PC-9 (cell line): ENCODE measurements around the gene WWC2. TPM values are rescaled to one million over a fixed set of nuclear protein-coding genes. Genes with fewer than 3 reads are reported as not detected.
"Not testable (repeated sequence)": the region's sequence is repeated elsewhere in the genome, so short reads cannot be mapped to it uniquely, and the experiment has no call there.

Source experiments
- BruUV-seq: library from RNA; stranded (reverse); fragments of 400-500 nt; replicated peaks from 2 replicates; lab custom pipeline; 2021; lab: Mats Ljungman, UMichigan
- CTCF ChIA-PET: fragments of 300-600 bp; sonication (Branson Sonifier 250); formaldehyde crosslinking; loops from one replicate; lab custom pipeline; 2022; ENCODE audit warnings: antibody characterized with exemption; lab: Charles Lee
- POLR2A ChIA-PET: fragments of 300-600 bp; sonication (Branson Sonifier 250); formaldehyde crosslinking; loops from one replicate; lab custom pipeline; 2022; ENCODE audit warnings: antibody characterized with exemption; ENCODE audit not compliant: unreplicated experiment; lab: Charles Lee
- DNase-seq, 2 experiments: peaks; one replicate each; pipeline versions ENCODE4 v3.0.0 to v3.0.0-alpha.2; 2015 to 2022; ENCODE audit warnings: mixed read lengths in 1 of 2
- H2AFZ ChIP-seq: fragments of 200-600 bp; sonication (generic); 2 replicates; pipeline ENCODE4 v1.8.1; 2017; ENCODE audit warnings: antibody characterized with exemption
- H3F3A ChIP-seq: fragments of 200-600 bp; sonication (generic); 2 replicates; pipeline ENCODE4 v1.8.1; 2017; ENCODE audit warnings: antibody characterized with exemption, mild to moderate bottlenecking, low read depth; ENCODE audit not compliant: insufficient read depth
- H3K27ac ChIP-seq: fragments of 200-600 bp; sonication (generic); 2 replicates; pipeline ENCODE4 v1.6.1; 2016; ENCODE audit warnings: mixed run types
- H3K27me3 ChIP-seq: fragments of 200-600 bp; sonication (generic); 2 replicates; pipeline ENCODE4 v1.6.1; 2016; ENCODE audit warnings: low read depth, mixed run types; ENCODE audit not compliant: insufficient read depth
- H3K36me3 ChIP-seq: fragments of 200-600 bp; sonication (generic); 2 replicates; pipeline ENCODE4 v1.6.1; 2016; ENCODE audit warnings: low read depth, mixed run types
- H3K4me1 ChIP-seq: fragments of 200-600 bp; sonication (generic); replicated peaks from 2 replicates; pipeline ENCODE4 v1.6.1; 2016; ENCODE audit warnings: mixed run types; ENCODE audit not compliant: insufficient read depth
- H3K4me2 ChIP-seq: fragments of 200-600 bp; sonication (generic); 2 replicates; pipeline ENCODE4 v1.6.1; 2017; ENCODE audit warnings: mixed run types
- H3K4me3 ChIP-seq: fragments of 200-600 bp; sonication (generic); 2 replicates; pipeline ENCODE4 v1.6.1; 2016; ENCODE audit warnings: mixed run types
- H3K79me2 ChIP-seq: fragments of 200-600 bp; sonication (generic); 2 replicates; pipeline ENCODE4 v1.6.1; 2017; ENCODE audit warnings: low read depth, mixed run types
- H3K9me2 ChIP-seq: fragments of 200-600 bp; sonication (generic); 2 replicates; pipeline ENCODE4 v1.8.1; 2017; ENCODE audit warnings: mild to moderate bottlenecking; ENCODE audit not compliant: insufficient read depth
- H3K9me3 ChIP-seq: fragments of 200-600 bp; sonication (generic); 2 replicates; pipeline ENCODE4 v1.8.1; 2016; ENCODE audit warnings: low read depth; ENCODE audit not compliant: insufficient read depth
- H4K20me1 ChIP-seq: fragments of 200-600 bp; sonication (generic); 2 replicates; pipeline ENCODE4 v1.8.1; 2017; ENCODE audit not compliant: insufficient read depth
- CTCF ChIP-seq: fragments of 200-600 bp; sonication (generic); conservative IDR thresholded peaks from 2 replicates; pipeline ENCODE4 v1.6.1; 2017; ENCODE audit warnings: mixed run types, antibody characterized with exemption, mild to moderate bottlenecking, moderate library complexity
- EZH2 ChIP-seq: fragments of 200-600 bp; sonication (generic); IDR thresholded peaks from 2 replicates; pipeline ENCODE4 v1.8.0; 2017; ENCODE audit warnings: antibody characterized with exemption, low read depth
- intact Hi-C: fragments of 100-400 bp; cut with micrococcal nuclease; formaldehyde crosslinking; loops from one replicate; pipeline ENCODE4 v1.10.0; 2022; ENCODE audit not compliant: unreplicated experiment
- total RNA-seq: library from RNA; stranded (reverse); gene quantifications from 2 replicates; pipeline ENCODE4 v1.2.3, GENCODE V29; 2021

WWC2 gene
- total RNA-seq, 1 experiment from 2014 or later = 42.3 TPM

- CTCF ChIA-PET = no interaction called here
- peaks cover 7% of the 10 kb centered on the region for H3K4me1 ChIP-seq
- TF ChIP-seq CTCF = no peak
- TF ChIP-seq EZH2 = no peak
These were observed 48.1 kb downstream of the WWC2 start for GRCh38 chr4:183147196-183147595.

GRCh38 chr4:183147983-183148382 lies 48.9 kb downstream of the WWC2 start:
- Histone ChIP-seq H3K4me2 (no peak overlapping the region), H3K27ac (no peak overlapping the region), H3K9me3 (no peaks in the 10 kb centered on the region), H3K4me1 (no peaks in the 10 kb centered on the region), H3K79me2 (peaks cover 5% of the 10 kb centered on the region), H2AFZ (no peak overlapping the region), H3K36me3 (no peaks in the 10 kb centered on the region), H3K4me3 (no peak overlapping the region), H3K27me3 (no peaks in the 10 kb centered on the region), H3F3A (no peaks in the 10 kb centered on the region), H4K20me1 (no peaks in the 10 kb centered on the region), H3K9me2 (no peaks in the 10 kb centered on the region)
- CTCF ChIA-PET = interaction anchor here (0.7 kb wide), 1 partner anchor 935 kb away, joined by 3 read pairs; no protein-coding TSS in a partner anchor
- intact Hi-C loops = no loop called here
- TF ChIP-seq CTCF = no peak
- TF ChIP-seq EZH2 = no peak
- DNase-seq = no peak
- POLR2A ChIA-PET = interaction anchor here (0.7 kb wide), 1 partner anchor 107 kb away, joined by 8 read pairs; no protein-coding TSS in a partner anchor
- no TSS peak for BruUV-seq

More at GRCh38 chr4:183147196-183147595, 48.1 kb downstream of the WWC2 start:
- no peaks in the 10 kb centered on the region for H4K20me1 ChIP-seq
- no peak for DNase-seq
- BruUV-seq = no TSS peak
- H3K79me2 ChIP-seq = peaks cover 9% of the 10 kb centered on the region
- intact Hi-C loops = no loop called here
- H3F3A ChIP-seq = no peaks in the 10 kb centered on the region
- no peaks in the 10 kb centered on the region for H3K9me2 ChIP-seq
- H3K27ac ChIP-seq = no peak overlapping the region
- H3K4me3 ChIP-seq = no peak overlapping the region
- no peaks in the 10 kb centered on the region for H3K9me3 ChIP-seq
- no peak overlapping the region for H3K4me2 ChIP-seq
- no peaks in the 10 kb centered on the region for H3K27me3 ChIP-seq
- POLR2A ChIA-PET = no interaction called here
- H3K36me3 ChIP-seq = no peaks in the 10 kb centered on the region
- no peak overlapping the region for H2AFZ ChIP-seq

- Histone ChIP-seq H4K20me1 (no peaks in the 10 kb centered on the region), H3K79me2 (peaks cover 2% of the 10 kb centered on the region), H3K27me3 (no peaks in the 10 kb centered on the region), H2AFZ (no peak overlapping the region), H3K4me3 (no peak overlapping the region), H3K36me3 (no peaks in the 10 kb centered on the region), H3K4me2 (no peak overlapping the region), H3K9me3 (no peaks in the 10 kb centered on the region), H3K4me1 (no peaks in the 10 kb centered on the region), H3F3A (no peaks in the 10 kb centered on the region), H3K27ac (no peak overlapping the region), H3K9me2 (no peaks in the 10 kb centered on the region)
- ChIA-PET POLR2A (no interaction called here), CTCF (interaction anchor here (0.6 kb wide), 1 partner anchor 25 kb away, joined by 3 read pairs; no protein-coding TSS in a partner anchor)
- no peak for DNase-seq
- BruUV-seq = no TSS peak
- TF ChIP-seq CTCF (no peak), EZH2 (no peak)
- intact Hi-C loops = no loop called here
These were observed 50.8 kb downstream of the WWC2 start for GRCh38 chr4:183149616-183150539.

- BruUV-seq, H3K27ac ChIP-seq, H3K79me2 ChIP-seq, DNase-seq, H3K4me1 ChIP-seq, H4K20me1 ChIP-seq, H2AFZ ChIP-seq, H3K4me3 ChIP-seq, H3K36me3 ChIP-seq, POLR2A ChIA-PET, H3F3A ChIP-seq, intact Hi-C loops, H3K9me3 ChIP-seq, CTCF ChIA-PET, H3K27me3 ChIP-seq, H3K4me2 ChIP-seq, H3K9me2 ChIP-seq: not testable (repeated sequence)
These were observed 51.6 kb downstream of the WWC2 start for GRCh38 chr4:183150664-183151063.

- H3K4me1 ChIP-seq, H3K4me2 ChIP-seq, H3K9me3 ChIP-seq, CTCF ChIA-PET, H3K9me2 ChIP-seq, H2AFZ ChIP-seq, BruUV-seq, H3K36me3 ChIP-seq, H4K20me1 ChIP-seq, POLR2A ChIA-PET, H3K27me3 ChIP-seq, intact Hi-C loops, DNase-seq, H3K79me2 ChIP-seq, H3K4me3 ChIP-seq, H3F3A ChIP-seq, H3K27ac ChIP-seq: not testable (repeated sequence)
These were observed 53.2 kb downstream of the WWC2 start for GRCh38 chr4:183152232-183152631.
